Brain microvascular endothelial cell (primary cell): ENCODE results near the gene PER1.

Experiments used
- DNase-seq: peaks from one replicate; pipeline ENCODE4 v3.0.0-alpha.2; 2020
- H3K27ac ChIP-seq: fragments of 250-450 bp; sonication (Bioruptor Pico); 2 replicates; pipeline ENCODE4 v1.5.1; 2020; ENCODE audit warnings: mild to moderate bottlenecking, moderate library complexity
- H3K27me3 ChIP-seq: fragments of 250-450 bp; sonication (Bioruptor Pico); replicated peaks from 2 replicates; pipeline ENCODE4 v1.5.1; 2020; ENCODE audit warnings: mild to moderate bottlenecking
- H3K36me3 ChIP-seq: fragments of 250-450 bp; sonication (Bioruptor Pico); replicated peaks from 2 replicates; pipeline ENCODE4 v1.5.1; 2020; ENCODE audit warnings: mild to moderate bottlenecking
- H3K4me3 ChIP-seq: 2 replicates; pipeline ENCODE4 v1.5.1; 2011; ENCODE audit warnings: low read depth, mild to moderate bottlenecking, control low read depth, low read length, moderate library complexity
- CTCF ChIP-seq: IDR thresholded peaks from 2 replicates; pipeline ENCODE4 v1.5.1; 2011; ENCODE audit warnings: low read depth, mild to moderate bottlenecking, moderate library complexity, low read length, control low read depth, inconsistent platforms; ENCODE audit errors: missing control alignments
- in situ Hi-C: cut with HindIII; loops from 2 replicates; pipeline ENCODE4 v1.10.0; 2017; ENCODE audit warnings: low sequenced_read_pairs, low pct_ligation_motif_present

PER1 gene

GRCh38 chr17:8185582-8186445 is 33.6 kb upstream of the PER1 start:
- no peaks in the 10 kb centered on the region for H3K36me3 ChIP-seq
- H3K27ac ChIP-seq: peak overlapping the region; percentile 20
- H3K4me3 ChIP-seq: peak overlapping the region; percentile 95
- in situ Hi-C loops: no loop called here
- no peaks in the 10 kb centered on the region for H3K27me3 ChIP-seq
- TF ChIP-seq CTCF: no peak
- DNase-seq: peak; percentile 60

- Histone ChIP-seq H3K36me3 (no peaks in the 10 kb centered on the region), H3K4me3 (peak overlapping the region; percentile 79), H3K27ac (no peak overlapping the region), H3K27me3 (no peaks in the 10 kb centered on the region)
- DNase-seq: no peak
- in situ Hi-C loops: no loop called here
- no peak for TF ChIP-seq CTCF
Measured at GRCh38 chr17:8176998-8177731, 25.0 kb upstream of the PER1 start.

GRCh38 chr17:8176197-8176940 is 24.2 kb upstream of the PER1 start, which contains the start of gene TMEM107:
Gene TMEM107 (minus strand): TSS chr17:8176380. CDS start chr17:8176286, 94 bp downstream.
- DNase-seq: peak; percentile 71
- peak within 1 kb of the TSS; percentile 45 for H3K27ac ChIP-seq
- no peaks in the 10 kb centered on the region for H3K27me3 ChIP-seq
- in situ Hi-C loops: no loop called here
- peak within 1 kb of the TSS; percentile 79 for H3K4me3 ChIP-seq
- no peaks in the 10 kb centered on the region for H3K36me3 ChIP-seq
- TF ChIP-seq CTCF: peak; percentile 8

- no peak for DNase-seq
- in situ Hi-C loops: no loop called here
- no peak for TF ChIP-seq CTCF
Measured at GRCh38 chr17:8175795-8176196, 23.6 kb upstream of the PER1 start.

GRCh38 chr17:8173871-8174322 is 21.7 kb upstream of the PER1 start:
- Histone ChIP-seq H3K36me3 (no peaks in the 10 kb centered on the region), H3K27ac (peak overlapping the region; percentile 99), H3K4me3 (peak overlapping the region; percentile 44), H3K27me3 (no peaks in the 10 kb centered on the region)
- TF ChIP-seq CTCF: no peak
- in situ Hi-C loops: no loop called here
- no peak for DNase-seq

More at GRCh38 chr17:8175795-8176196, 23.6 kb upstream of the PER1 start:
- Histone ChIP-seq H3K4me3 (peak overlapping the region; percentile 79), H3K36me3 (no peaks in the 10 kb centered on the region), H3K27me3 (no peaks in the 10 kb centered on the region), H3K27ac (peak overlapping the region; percentile 45)
